DOHH2 (cell line): ENCODE data around the gene CRYZL1.

Source experiments
- H3F3A ChIP-seq: fragments of 200-600 bp; sonication (generic), shearing (Covaris generic); 2 replicates; pipeline ENCODE4 v1.6.0; 2016; ENCODE audit warnings: antibody characterized with exemption, mild to moderate bottlenecking; ENCODE audit not compliant: control insufficient read depth, insufficient read depth
- H3K27ac ChIP-seq: fragments of 200-600 bp; sonication (generic); 2 replicates; pipeline ENCODE4 v1.5.1; 2014; ENCODE audit warnings: low read depth, mild to moderate bottlenecking, low read length, moderate library complexity
- H3K27me3 ChIP-seq: fragments of 200-600 bp; sonication (generic); 2 replicates; pipeline ENCODE4 v1.6.1; 2014; ENCODE audit warnings: mild to moderate bottlenecking, low read length, mixed read lengths; ENCODE audit not compliant: control insufficient read depth
- H3K36me3 ChIP-seq: fragments of 200-600 bp; sonication (generic); 2 replicates; pipeline ENCODE4 v1.6.1; 2014; ENCODE audit warnings: mild to moderate bottlenecking, low read length, moderate library complexity, mixed read lengths; ENCODE audit not compliant: control insufficient read depth
- H3K4me1 ChIP-seq: fragments of 200-600 bp; sonication (generic); 2 replicates; pipeline ENCODE4 v1.6.1; 2014; ENCODE audit warnings: mild to moderate bottlenecking, low read length, mixed read lengths; ENCODE audit not compliant: control insufficient read depth
- H3K4me2 ChIP-seq: fragments of 200-600 bp; sonication (generic); 2 replicates; pipeline ENCODE4 v1.6.0; 2014; ENCODE audit warnings: mild to moderate bottlenecking, low read length, moderate library complexity
- H3K4me3 ChIP-seq: fragments of 200-600 bp; sonication (generic); 2 replicates; pipeline ENCODE4 v1.5.1; 2014; ENCODE audit warnings: mild to moderate bottlenecking, low read length, mixed read lengths
- H3K79me2 ChIP-seq: fragments of 200-600 bp; sonication (generic); 2 replicates; pipeline ENCODE4 v1.6.1; 2014; ENCODE audit warnings: mild to moderate bottlenecking, low read length, mixed read lengths; ENCODE audit not compliant: control insufficient read depth
- H3K9me2 ChIP-seq: fragments of 200-600 bp; sonication (generic); replicated peaks from 2 replicates; pipeline ENCODE4 v1.6.1; 2014; ENCODE audit warnings: mild to moderate bottlenecking, low read length, mixed read lengths; ENCODE audit not compliant: control insufficient read depth
- H3K9me3 ChIP-seq: fragments of 200-600 bp; sonication (generic); 2 replicates; pipeline ENCODE4 v1.6.1; 2014; ENCODE audit warnings: antibody characterized with exemption, low read length, mixed read lengths; ENCODE audit not compliant: control insufficient read depth, insufficient read depth
- H4K20me1 ChIP-seq: fragments of 200-600 bp; sonication (generic); 2 replicates; pipeline ENCODE4 v1.6.0; 2014; ENCODE audit warnings: low read depth, mild to moderate bottlenecking, antibody characterized with exemption, low read length, moderate library complexity; ENCODE audit not compliant: control insufficient read depth, insufficient read depth
- CTCF ChIP-seq: fragments of 200-600 bp; sonication (generic); IDR thresholded peaks from one replicate; pipeline ENCODE4 v1.5.1; 2014; ENCODE audit warnings: antibody characterized with exemption, mild to moderate bottlenecking, low read depth, low read length; ENCODE audit not compliant: poor library complexity, severe bottlenecking
- EZH2phosphoT487 ChIP-seq: fragments of 200-600 bp; sonication (generic); IDR thresholded peaks from 2 replicates; pipeline ENCODE4 v1.6.1; 2017; ENCODE audit warnings: borderline replicate concordance, mild to moderate bottlenecking, antibody characterized with exemption, low read length, moderate library complexity, mixed read lengths

The CRYZL1 gene

DNA sequence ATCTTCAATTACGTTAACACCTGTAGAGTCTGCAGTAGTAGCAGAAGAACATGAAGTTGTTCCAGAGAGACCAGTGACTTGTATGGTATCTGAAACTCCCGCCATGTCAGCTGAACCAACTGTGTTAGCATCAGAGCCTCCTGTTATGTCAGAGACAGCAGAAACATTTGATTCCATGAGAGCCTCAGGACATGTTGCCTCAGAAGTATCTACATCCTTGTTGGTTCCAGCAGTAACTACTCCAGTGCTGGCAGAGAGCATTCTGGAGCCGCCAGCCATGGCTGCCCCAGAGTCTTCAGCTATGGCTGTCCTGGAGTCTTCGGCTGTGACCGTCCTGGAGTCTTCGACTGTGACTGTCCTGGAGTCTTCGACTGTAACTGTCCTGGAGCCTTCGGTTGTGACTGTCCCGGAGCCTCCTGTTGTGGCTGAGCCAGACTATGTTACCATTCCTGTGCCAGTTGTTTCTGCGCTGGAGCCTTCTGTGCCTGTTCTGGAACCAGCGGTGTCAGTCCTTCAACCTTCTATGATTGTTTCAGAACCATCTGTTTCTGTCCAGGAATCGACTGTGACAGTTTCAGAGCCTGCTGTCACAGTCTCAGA lies 88.4 kb downstream of the CRYZL1 start:
- Histone ChIP-seq H3K27ac (no peak overlapping the region), H3K79me2 (peaks cover 100% of the 10 kb centered on the region), H3K4me1 (no peaks in the 10 kb centered on the region), H3F3A (peaks cover 9% of the 10 kb centered on the region), H3K4me3 (no peak overlapping the region), H4K20me1 (peaks cover 41% of the 10 kb centered on the region), H3K9me2 (no peaks in the 10 kb centered on the region), H3K9me3 (no peaks in the 10 kb centered on the region), H3K36me3 (peaks cover 98% of the 10 kb centered on the region), H3K4me2 (no peak overlapping the region), H3K27me3 (no peaks in the 10 kb centered on the region)
- TF ChIP-seq CTCF (no peak), EZH2phosphoT487 (no peak)

- peaks cover 9% of the 10 kb centered on the region; the same call in 1 of the 2 replicates for H3F3A ChIP-seq
- H3K4me1 ChIP-seq, result no peaks in the 10 kb centered on the region
- no peak overlapping the region for H3K27ac ChIP-seq
- peaks cover 97% of the 10 kb centered on the region for H3K36me3 ChIP-seq
- H3K9me2 ChIP-seq, result no peaks in the 10 kb centered on the region
- peaks cover 100% of the 10 kb centered on the region for H3K79me2 ChIP-seq
- no peak overlapping the region for H3K4me2 ChIP-seq
- no peak overlapping the region for H3K4me3 ChIP-seq
- no peaks in the 10 kb centered on the region for H3K27me3 ChIP-seq
- peaks cover 41% of the 10 kb centered on the region for H4K20me1 ChIP-seq
- no peak for TF ChIP-seq EZH2phosphoT487
- no peak for TF ChIP-seq CTCF
- H3K9me3 ChIP-seq, result no peaks in the 10 kb centered on the region
Observed at GRCh38 chr21:33552093-33552998, 89.2 kb downstream of the CRYZL1 start.

GRCh38 chr21:33551664-33552063 lies 89.9 kb downstream of the CRYZL1 start:
- Histone ChIP-seq H3K4me2 (no peak overlapping the region), H3F3A (peaks cover 9% of the 10 kb centered on the region; the same call in 1 of the 2 replicates), H4K20me1 (peaks cover 41% of the 10 kb centered on the region), H3K4me3 (no peak overlapping the region), H3K4me1 (no peaks in the 10 kb centered on the region), H3K9me3 (no peaks in the 10 kb centered on the region), H3K27me3 (no peaks in the 10 kb centered on the region), H3K79me2 (peaks cover 100% of the 10 kb centered on the region), H3K36me3 (peaks cover 97% of the 10 kb centered on the region), H3K27ac (no peak overlapping the region), H3K9me2 (no peaks in the 10 kb centered on the region)
- TF ChIP-seq CTCF (no peak), EZH2phosphoT487 (no peak)
